ENCODE results near the gene FKBP5.

- TF ChIP-seq RAD21 (IDR thresholded peaks at IDR 0.05; ENCODE audit: low read depth) = no peak
- no peak for TF ChIP-seq NFIC (IDR thresholded peaks at IDR 0.05)
Observed at GRCh38 chr6:35650015-35650414, 38.7 kb downstream of the FKBP5 start.

All from Ishikawa (cell line).